Measurements from ENCODE around the gene ACYP2. TPM values are rescaled to one million over a fixed set of nuclear protein-coding genes. Genes with fewer than 3 reads are reported as not detected.
"Not testable (repeated sequence)": the region's sequence is repeated elsewhere in the genome, so short reads cannot be mapped to it uniquely, and the experiment has no call there.

Gene ACYP2
- total RNA-seq, 2 donors from 2014 or later: 9.8 to 10.3 TPM

- peak in 1 of 3 donors; percentile 23 for DNase-seq
- no peaks in the 10 kb centered on the region for H3K9me3 ChIP-seq (ENCODE audit: control insufficient read depth, low read length, poor library complexity, severe bottlenecking)
- ATAC-seq: peak; percentile 84
- Mint-ChIP-seq H3K4me1 (peaks cover 5% of the 10 kb centered on the region), H3K36me3 (ENCODE audit: low read depth) (no peaks in the 10 kb centered on the region), H3K4me3 (no peak overlapping the region), H3K27me3 (no peaks in the 10 kb centered on the region), H3K27ac (no peak overlapping the region)
Measured at GRCh38 chr2:54106631-54107454, 8.6 kb upstream of the ACYP2 start.

GRCh38 chr2:54107455-54107764, 8.0 kb upstream of the ACYP2 start:
- no peaks in the 10 kb centered on the region for H3K36me3 Mint-ChIP-seq (ENCODE audit: low read depth)
- H3K9me3 ChIP-seq (ENCODE audit: control insufficient read depth, low read length, poor library complexity, severe bottlenecking): no peaks in the 10 kb centered on the region
- H3K27me3 Mint-ChIP-seq: no peaks in the 10 kb centered on the region
- ATAC-seq (no peak), DNase-seq (no peak)
- H3K27ac Mint-ChIP-seq: no peak overlapping the region
- peaks cover 5% of the 10 kb centered on the region for H3K4me1 Mint-ChIP-seq
- no peak overlapping the region for H3K4me3 Mint-ChIP-seq

GRCh38 chr2:54107903-54108615, 7.4 kb upstream of the ACYP2 start:
- Mint-ChIP-seq H3K4me1 (peaks cover 5% of the 10 kb centered on the region), H3K4me3 (no peak overlapping the region), H3K27me3 (no peaks in the 10 kb centered on the region), H3K36me3 (ENCODE audit: low read depth) (no peaks in the 10 kb centered on the region), H3K27ac (no peak overlapping the region)
- ATAC-seq (no peak), DNase-seq (no peak)
- H3K9me3 ChIP-seq (ENCODE audit: control insufficient read depth, low read length, poor library complexity, severe bottlenecking): no peaks in the 10 kb centered on the region

GRCh38 chr2:54109848-54110247, 5.6 kb upstream of the ACYP2 start:
- no peak overlapping the region for H3K27ac Mint-ChIP-seq
- no peaks in the 10 kb centered on the region for H3K9me3 ChIP-seq (ENCODE audit: control insufficient read depth, low read length, poor library complexity, severe bottlenecking)
- no peaks in the 10 kb centered on the region for H3K36me3 Mint-ChIP-seq (ENCODE audit: low read depth)
- no peak for ATAC-seq
- no peak overlapping the region for H3K4me3 Mint-ChIP-seq
- DNase-seq: no peak
- H3K27me3 Mint-ChIP-seq: no peaks in the 10 kb centered on the region
- H3K4me1 Mint-ChIP-seq: peaks cover 5% of the 10 kb centered on the region

- DNase-seq; H3K27me3 Mint-ChIP-seq; H3K36me3 Mint-ChIP-seq (ENCODE audit: low read depth); ATAC-seq; H3K9me3 ChIP-seq (ENCODE audit: control insufficient read depth, low read length, poor library complexity, severe bottlenecking): not testable (repeated sequence)
- Mint-ChIP-seq H3K27ac (peak overlapping the region; percentile 96), H3K4me3 (peak overlapping the region; percentile 95), H3K4me1 (peaks cover 13% of the 10 kb centered on the region)
Measured at GRCh38 chr2:54114479-54114878, 936 bp upstream of the ACYP2 start.

- no peaks in the 10 kb centered on the region for H3K9me3 ChIP-seq (ENCODE audit: control insufficient read depth, low read length, poor library complexity, severe bottlenecking)
- Mint-ChIP-seq H3K27me3 (no peaks in the 10 kb centered on the region), H3K4me3 (peak overlapping the region; percentile 95), H3K4me1 (peaks cover 13% of the 10 kb centered on the region), H3K27ac (peak overlapping the region; percentile 96), H3K36me3 (ENCODE audit: low read depth) (peaks cover 7% of the 10 kb centered on the region)
- ATAC-seq (no peak), DNase-seq (no peak)
Measured at GRCh38 chr2:54114936-54115283, 505 bp upstream of the ACYP2 start.

GRCh38 chr2:54116598-54116997, 1.2 kb downstream of the ACYP2 start:
- not testable (repeated sequence) for ATAC-seq; H3K27me3 Mint-ChIP-seq; DNase-seq; H3K36me3 Mint-ChIP-seq (ENCODE audit: low read depth); H3K9me3 ChIP-seq (ENCODE audit: control insufficient read depth, low read length, poor library complexity, severe bottlenecking)
- H3K4me3 Mint-ChIP-seq: peak overlapping the region; percentile 95
- peak overlapping the region; percentile 96 for H3K27ac Mint-ChIP-seq
- H3K4me1 Mint-ChIP-seq: peaks cover 13% of the 10 kb centered on the region

- H3K4me3 Mint-ChIP-seq: no peak overlapping the region
- H3K27me3 Mint-ChIP-seq: no peaks in the 10 kb centered on the region
- no peak overlapping the region for H3K27ac Mint-ChIP-seq
- peaks cover 9% of the 10 kb centered on the region for H3K36me3 Mint-ChIP-seq (ENCODE audit: low read depth)
- no peaks in the 10 kb centered on the region for H3K4me1 Mint-ChIP-seq
- ATAC-seq (no peak), DNase-seq (no peak)
- H3K9me3 ChIP-seq (ENCODE audit: control insufficient read depth, low read length, poor library complexity, severe bottlenecking): no peaks in the 10 kb centered on the region
Measured at GRCh38 chr2:54120950-54121349, 5.5 kb downstream of the ACYP2 start.

- Mint-ChIP-seq H3K27me3 (no peaks in the 10 kb centered on the region), H3K27ac (no peak overlapping the region), H3K36me3 (ENCODE audit: low read depth) (peaks cover 9% of the 10 kb centered on the region), H3K4me3 (no peak overlapping the region), H3K4me1 (no peaks in the 10 kb centered on the region)
- no peaks in the 10 kb centered on the region for H3K9me3 ChIP-seq (ENCODE audit: control insufficient read depth, low read length, poor library complexity, severe bottlenecking)
- ATAC-seq (no peak), DNase-seq (no peak)
Measured at GRCh38 chr2:54122171-54122935, 6.9 kb downstream of the ACYP2 start.

- no peaks in the 10 kb centered on the region for H3K4me1 Mint-ChIP-seq
- peaks cover 8% of the 10 kb centered on the region for H3K36me3 Mint-ChIP-seq (ENCODE audit: low read depth)
- H3K27me3 Mint-ChIP-seq: no peaks in the 10 kb centered on the region
- H3K4me3 Mint-ChIP-seq: no peak overlapping the region
- DNase-seq: no peak
- ATAC-seq: no peak
- no peaks in the 10 kb centered on the region for H3K9me3 ChIP-seq (ENCODE audit: control insufficient read depth, low read length, poor library complexity, severe bottlenecking)
- no peak overlapping the region for H3K27ac Mint-ChIP-seq
Measured at GRCh38 chr2:54122939-54123338, 7.5 kb downstream of the ACYP2 start.

- not testable (repeated sequence) for H3K4me1 Mint-ChIP-seq; H3K27me3 Mint-ChIP-seq; H3K4me3 Mint-ChIP-seq; DNase-seq; ATAC-seq; H3K36me3 Mint-ChIP-seq (ENCODE audit: low read depth); H3K27ac Mint-ChIP-seq; H3K9me3 ChIP-seq (ENCODE audit: control insufficient read depth, low read length, poor library complexity, severe bottlenecking)
Measured at GRCh38 chr2:54127174-54127573, 11.8 kb downstream of the ACYP2 start.

GRCh38 chr2:54133056-54133455, 17.6 kb downstream of the ACYP2 start:
- H3K27me3 Mint-ChIP-seq: no peaks in the 10 kb centered on the region
- no peak for ATAC-seq
- H3K27ac Mint-ChIP-seq: no peak overlapping the region
- H3K36me3 Mint-ChIP-seq (ENCODE audit: low read depth): peaks cover 7% of the 10 kb centered on the region
- peaks cover 11% of the 10 kb centered on the region for H3K4me1 Mint-ChIP-seq
- no peak overlapping the region for H3K4me3 Mint-ChIP-seq
- no peaks in the 10 kb centered on the region for H3K9me3 ChIP-seq (ENCODE audit: control insufficient read depth, low read length, poor library complexity, severe bottlenecking)
- no peak for DNase-seq

- Mint-ChIP-seq H3K4me1 (peaks cover 4% of the 10 kb centered on the region), H3K27ac (no peak overlapping the region)
Measured at GRCh38 chr2:54139210-54139609, 23.8 kb downstream of the ACYP2 start.

More at GRCh38 chr2:54139210-54139609, 23.8 kb downstream of the ACYP2 start:
- ATAC-seq (no peak), DNase-seq (no peak)
- Mint-ChIP-seq H3K4me3 (no peak overlapping the region), H3K36me3 (ENCODE audit: low read depth) (peaks cover 4% of the 10 kb centered on the region), H3K27me3 (no peaks in the 10 kb centered on the region)
- H3K9me3 ChIP-seq (ENCODE audit: control insufficient read depth, low read length, poor library complexity, severe bottlenecking): no peaks in the 10 kb centered on the region

All from T-helper 17 cell (primary cell).